CD8-positive, alpha-beta memory T cell (primary cell): ENCODE data around the gene GH2. TPM values are rescaled to one million over a fixed set of nuclear protein-coding genes. Genes with fewer than 3 reads are reported as not detected.
"Not testable (repeated sequence)": the region's sequence is repeated elsewhere in the genome, so short reads cannot be mapped to it uniquely, and the experiment has no call there.

ENCODE experiments used
- CTCF ChIA-PET: fragments of 350-600 bp; sonication (Branson Sonifier 250); formaldehyde crosslinking; loops from one replicate; lab custom pipeline; 2021; ENCODE audit warnings: antibody characterized with exemption; lab: Charles Lee
- POLR2A ChIA-PET: fragments of 350-600 bp; sonication (Branson Sonifier 250); formaldehyde crosslinking; loops from one replicate; lab custom pipeline; 2021; ENCODE audit warnings: antibody characterized with exemption; lab: Charles Lee
- DNase-seq, 5 donors: peaks; one replicate each; pipeline versions ENCODE4 v3.0.0 to v3.0.0-alpha.2; 2020 to 2022; ENCODE audit warnings: mixed read lengths in 1 of 5
- H3K27ac ChIP-seq: one replicate; pipeline ENCODE4 v1.7.0; 2013; ENCODE audit warnings: low read depth, mild to moderate bottlenecking, low read length, moderate library complexity
- H3K27me3 ChIP-seq: 2 replicates; pipeline ENCODE4 v1.7.0; 2013; ENCODE audit warnings: low read length, mild to moderate bottlenecking; ENCODE audit not compliant: insufficient read depth, poor library complexity, severe bottlenecking
- H3K36me3 ChIP-seq: 2 replicates; pipeline ENCODE4 v1.7.0; 2013; ENCODE audit warnings: mild to moderate bottlenecking, low read length, moderate library complexity; ENCODE audit not compliant: insufficient read depth
- H3K4me1 ChIP-seq: 2 replicates; pipeline ENCODE4 v1.7.0; 2013; ENCODE audit warnings: mild to moderate bottlenecking, low read length, moderate library complexity; ENCODE audit not compliant: insufficient read depth
- H3K4me3 ChIP-seq: 2 replicates; pipeline ENCODE4 v1.7.0; 2013; ENCODE audit warnings: mild to moderate bottlenecking, low read length
- H3K9me3 ChIP-seq: 2 replicates; pipeline ENCODE4 v1.7.0; 2013; ENCODE audit warnings: mild to moderate bottlenecking, low read length
- H3K27ac Mint-ChIP-seq, 8 donors: one replicate each; pipeline ENCODE4 v1.8.0; 2020 to 2021; ENCODE audit warnings: mixed read lengths in 8 of 8, mild to moderate bottlenecking in 6 of 8, inconsistent platforms in 3 of 8, moderate library complexity in 3 of 8
- H3K27me3 Mint-ChIP-seq, 2 donors: one replicate each; pipeline ENCODE4 v1.8.0; 2020 to 2021; ENCODE audit warnings: mixed read lengths in 2 of 2, mild to moderate bottlenecking in 1 of 2, moderate library complexity in 1 of 2
- H3K36me3 Mint-ChIP-seq, 3 donors: one replicate each; pipeline ENCODE4 v1.8.0; 2020 to 2021; ENCODE audit warnings: mixed read lengths in 3 of 3, inconsistent platforms in 1 of 3, mild to moderate bottlenecking in 1 of 3
- H3K4me1 Mint-ChIP-seq, 3 donors: one replicate each; pipeline ENCODE4 v1.8.0; 2020 to 2021; ENCODE audit warnings: mixed read lengths in 3 of 3, inconsistent platforms in 1 of 3, mild to moderate bottlenecking in 1 of 3
- H3K4me3 Mint-ChIP-seq, 7 donors: one replicate each; pipeline ENCODE4 v1.8.0; 2020 to 2021; ENCODE audit warnings: mixed read lengths in 7 of 7, mild to moderate bottlenecking in 6 of 7, moderate library complexity in 4 of 7, inconsistent platforms in 2 of 7
- H3K9me3 Mint-ChIP-seq, 5 donors: one replicate each; pipeline ENCODE4 v1.8.0; 2020 to 2022; ENCODE audit warnings: mixed read lengths in 5 of 5, mild to moderate bottlenecking in 3 of 5, moderate library complexity in 2 of 5, inconsistent platforms in 1 of 5
- polyA plus RNA-seq: library from polyadenylated mRNA; unstranded; fragments of 300-500 nt; fragmentation: Illumina TruSeq; gene quantifications from one replicate; pipeline ENCODE4 v1.2.3, GENCODE V29; 2021
- total RNA-seq, 2 experiments: library from RNA; stranded (reverse); gene quantifications; one replicate each; pipeline ENCODE4 v1.2.3, GENCODE V29; 2021

The GH2 gene
- total and polyA plus RNA-seq, 3 experiments from 2014 or later, result not detected

- DNase-seq, result no peak
- Mint-ChIP-seq H3K4me1 (peaks cover 6 to 10% (median 10%) of the 10 kb centered on the region in 3 donors), H3K27me3 (peaks cover 0 to 3% of the 10 kb centered on the region in 2 donors), H3K9me3 (no peaks in the 10 kb centered on the region), H3K4me3 (no peak overlapping the region), H3K36me3 (no peaks in the 10 kb centered on the region), H3K27ac (no peak overlapping the region)
- Histone ChIP-seq H3K4me1 (peaks cover 8% of the 10 kb centered on the region), H3K4me3 (no peak overlapping the region), H3K36me3 (no peaks in the 10 kb centered on the region), H3K27ac (no peak overlapping the region), H3K9me3 (no peaks in the 10 kb centered on the region), H3K27me3 (no peaks in the 10 kb centered on the region)
- ChIA-PET POLR2A (interaction anchor here (2.5 kb wide), 1 partner anchor 108 kb away, joined by 13 read pairs; no protein-coding TSS in a partner anchor), CTCF (interaction anchor here (1.0 to 15.5 kb wide), 10 partner anchors 13 to 214 kb away, joined by 3 to 212 read pairs (median 12); partner anchors contain the start of genes ERN1 and ICAM2)
Measured at GRCh38 chr17:63917646-63918045, 35.9 kb upstream of the GH2 start.

- not testable (repeated sequence) for H3K4me3 Mint-ChIP-seq, H3K36me3 Mint-ChIP-seq, H3K4me3 ChIP-seq, H3K36me3 ChIP-seq, H3K4me1 ChIP-seq, H3K27ac Mint-ChIP-seq, H3K27me3 ChIP-seq, H3K9me3 ChIP-seq, H3K27me3 Mint-ChIP-seq, H3K9me3 Mint-ChIP-seq, H3K27ac ChIP-seq, DNase-seq
- POLR2A ChIA-PET, result interaction anchor here (2.5 kb wide), 1 partner anchor 108 kb away, joined by 13 read pairs; no protein-coding TSS in a partner anchor
- H3K4me1 Mint-ChIP-seq, result peaks cover 6 to 10% (median 10%) of the 10 kb centered on the region in 3 donors
- CTCF ChIA-PET, result interaction anchor here (1.0 to 15.5 kb wide), 7 partner anchors 12 to 215 kb away, joined by 3 to 212 read pairs (median 18); partner anchors contain the start of genes ERN1 and ICAM2
Measured at GRCh38 chr17:63917206-63917605, 35.5 kb upstream of the GH2 start.

DNA sequence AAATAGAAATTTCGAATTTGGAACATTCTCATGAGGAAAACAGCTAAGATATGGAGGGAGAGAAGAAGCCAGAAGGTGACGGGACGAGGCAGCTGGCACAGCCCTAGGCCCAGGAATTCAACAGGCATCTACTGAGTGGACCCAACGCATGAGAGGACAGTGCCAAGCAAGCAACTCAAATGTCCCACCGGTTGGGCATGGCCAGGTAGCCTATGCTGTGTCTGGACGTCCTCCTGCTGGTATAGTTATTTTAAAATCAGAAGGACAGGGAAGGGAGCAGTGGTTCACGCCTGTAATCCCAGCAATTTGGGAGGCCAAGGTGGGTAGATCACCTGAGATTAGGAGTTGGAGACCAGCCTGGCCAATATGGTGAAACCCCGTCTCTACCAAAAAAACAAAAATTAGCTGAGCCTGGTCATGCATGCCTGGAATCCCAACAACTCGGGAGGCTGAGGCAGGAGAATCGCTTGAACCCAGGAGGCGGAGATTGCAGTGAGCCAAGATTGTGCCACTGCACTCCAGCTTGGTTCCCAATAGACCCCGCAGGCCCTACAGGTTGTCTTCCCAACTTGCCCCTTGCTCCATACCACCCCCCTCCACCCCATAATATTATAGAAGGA lies 34.9 kb upstream of the GH2 start:
- H3K27me3 ChIP-seq, result no peaks in the 10 kb centered on the region
- no peaks in the 10 kb centered on the region for H3K9me3 ChIP-seq
- no peak overlapping the region for H3K27ac ChIP-seq
- no peak overlapping the region for H3K4me3 ChIP-seq
- DNase-seq, result no peak
- POLR2A ChIA-PET, result no interaction called here
- CTCF ChIA-PET, result interaction anchor here (1.2 to 15.5 kb wide), 6 partner anchors 12 to 217 kb away, joined by 3 to 212 read pairs (median 8); partner anchors contain the start of gene ICAM2
- Mint-ChIP-seq H3K27me3 (peaks cover 0 to 3% of the 10 kb centered on the region in 2 donors), H3K27ac (no peak overlapping the region), H3K9me3 (no peaks in the 10 kb centered on the region), H3K36me3 (no peaks in the 10 kb centered on the region), H3K4me1 (peaks cover 6 to 10% (median 10%) of the 10 kb centered on the region in 3 donors), H3K4me3 (no peak overlapping the region)
- peaks cover 8% of the 10 kb centered on the region for H3K4me1 ChIP-seq
- no peaks in the 10 kb centered on the region for H3K36me3 ChIP-seq

DNA sequence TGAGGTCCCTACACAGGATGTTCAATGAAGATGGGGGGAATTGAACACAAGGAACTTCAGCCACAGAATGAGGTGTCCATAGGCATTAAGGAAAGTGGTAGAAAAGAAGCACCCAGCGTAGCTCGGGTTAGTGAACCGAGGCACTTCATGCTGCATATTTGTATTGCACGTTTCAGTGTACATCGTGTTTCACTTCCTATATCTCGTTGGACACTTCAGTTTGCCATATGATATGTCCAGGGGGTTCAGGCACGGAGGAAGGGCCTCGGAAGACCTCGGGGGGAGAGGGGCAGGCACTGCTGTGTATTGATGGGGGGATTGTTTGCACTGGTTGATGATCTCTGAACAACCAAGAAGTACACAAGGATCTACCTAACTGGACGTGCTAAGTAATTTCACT lies 34.0 kb upstream of the GH2 start:
- H3K4me3 Mint-ChIP-seq, POLR2A ChIA-PET: not testable (repeated sequence)
- peaks cover 8 to 10% (median 10%) of the 10 kb centered on the region in 3 donors for H3K4me1 Mint-ChIP-seq

DNA sequence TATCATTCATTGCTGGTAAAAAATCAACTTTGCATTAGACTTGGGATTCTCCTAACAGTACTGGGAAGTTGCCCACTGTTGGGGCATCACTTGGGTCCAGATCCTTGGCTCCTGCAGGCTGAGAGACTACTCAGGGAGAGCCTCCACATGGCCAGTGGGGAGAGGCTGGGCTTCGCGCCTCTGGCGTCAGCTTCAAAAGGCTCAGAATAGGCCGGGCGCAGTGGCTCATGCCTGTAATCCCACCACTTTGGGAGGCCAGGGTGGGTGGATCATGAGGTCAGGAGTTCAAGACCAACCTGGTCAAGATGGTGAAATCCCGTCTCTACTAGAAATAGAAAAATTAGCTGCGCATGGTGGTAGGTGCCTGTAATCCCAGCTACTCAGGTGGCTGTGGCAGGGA lies 32.7 kb upstream of the GH2 start:
- Histone ChIP-seq H3K9me3 (no peaks in the 10 kb centered on the region), H3K27ac (no peak overlapping the region), H3K4me1 (peaks cover 6% of the 10 kb centered on the region), H3K4me3 (no peak overlapping the region), H3K27me3 (no peaks in the 10 kb centered on the region), H3K36me3 (no peaks in the 10 kb centered on the region)
- POLR2A ChIA-PET, result no interaction called here
- Mint-ChIP-seq H3K4me1 (peaks cover 6 to 7% (median 6%) of the 10 kb centered on the region in 3 donors), H3K27me3 (peaks cover 1 to 3% of the 10 kb centered on the region in 2 donors), H3K9me3 (no peaks in the 10 kb centered on the region), H3K27ac (no peak overlapping the region), H3K36me3 (no peaks in the 10 kb centered on the region), H3K4me3 (no peak overlapping the region)
- CTCF ChIA-PET, result interaction anchor here (2.8 to 15.5 kb wide), 2 partner anchors 113 to 219 kb away, joined by 11 to 212 read pairs; no protein-coding TSS in a partner anchor
- DNase-seq, result no peak

More for the DNA sequence above, 34.0 kb upstream of the GH2 start:
- CTCF ChIA-PET, result interaction anchor here (1.2 to 15.5 kb wide), 4 partner anchors 14 to 218 kb away, joined by 3 to 212 read pairs (median 7); partner anchors contain the start of gene ICAM2
- H3K9me3 ChIP-seq, H3K27me3 Mint-ChIP-seq, H3K9me3 Mint-ChIP-seq, DNase-seq, H3K4me3 ChIP-seq, H3K27ac ChIP-seq, H3K27me3 ChIP-seq, H3K36me3 ChIP-seq, H3K27ac Mint-ChIP-seq, H3K4me1 ChIP-seq, H3K36me3 Mint-ChIP-seq: not testable (repeated sequence)

- Mint-ChIP-seq H3K36me3 (no peaks in the 10 kb centered on the region), H3K4me3 (no peak overlapping the region), H3K27me3 (peaks cover 0 to 1% of the 10 kb centered on the region in 2 donors), H3K9me3 (no peaks in the 10 kb centered on the region), H3K27ac (peak overlapping the region in 1 of 8 donors; percentile 17), H3K4me1 (peaks cover 0 to 2% (median 0%) of the 10 kb centered on the region in 3 donors)
- Histone ChIP-seq H3K9me3 (no peaks in the 10 kb centered on the region), H3K27ac (no peak overlapping the region), H3K4me1 (no peaks in the 10 kb centered on the region), H3K36me3 (no peaks in the 10 kb centered on the region), H3K27me3 (no peaks in the 10 kb centered on the region), H3K4me3 (no peak overlapping the region)
- DNase-seq, result peak; percentile 51 to 75 (median 58)
- ChIA-PET POLR2A (interaction anchor here (0.6 kb wide), 2 partner anchors 118 to 187 kb away, joined by 3 to 10 read pairs; no protein-coding TSS in a partner anchor), CTCF (interaction anchor here (0.8 to 15.5 kb wide), 16 partner anchors 8 to 369 kb away, joined by 3 to 212 read pairs (median 6); partner anchors contain the start of gene GH1)
Measured at GRCh38 chr17:63911657-63912100, 29.9 kb upstream of the GH2 start.

DNA sequence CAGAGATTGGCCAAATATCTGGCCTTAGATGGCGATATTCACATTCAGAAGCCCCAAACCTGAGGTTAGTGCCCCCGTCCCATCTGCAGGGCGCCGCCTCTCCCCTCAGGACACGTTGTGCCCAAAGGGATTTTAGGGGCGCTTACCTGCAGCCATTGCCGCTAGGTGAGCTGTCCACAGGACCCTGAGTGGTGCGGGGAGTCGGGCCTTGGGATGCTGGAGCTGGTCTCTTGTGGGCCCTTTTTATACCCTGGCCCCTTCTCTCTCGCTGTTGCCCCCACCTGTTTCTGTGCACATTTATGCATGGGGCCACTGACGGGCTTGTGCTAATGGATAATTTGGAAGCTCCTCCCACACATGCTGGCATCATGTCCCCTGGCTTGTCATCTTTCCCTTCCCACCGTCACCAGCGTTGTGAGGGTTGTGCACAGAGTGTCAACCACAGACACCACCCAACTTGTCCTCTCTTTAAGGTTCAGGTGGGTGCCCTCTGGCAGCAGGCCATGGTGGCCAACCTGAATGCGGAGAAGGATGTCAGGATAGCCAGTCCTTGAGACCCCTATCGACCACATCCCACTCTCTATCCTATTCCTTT lies 29.4 kb upstream of the GH2 start, which contains the start of gene CSHL1:
Gene CSHL1 (minus strand): TSS at position 218 of the 595 bp plus-strand sequence. CDS start 62 bp downstream, at position 156.
- no peaks in the 10 kb centered on the region for H3K36me3 Mint-ChIP-seq
- H3K27me3 Mint-ChIP-seq, result peaks cover 0 to 1% of the 10 kb centered on the region in 2 donors
- DNase-seq, result no peak
- no peaks in the 10 kb centered on the region for H3K36me3 ChIP-seq
- no peak within 1 kb of the TSS for H3K4me3 ChIP-seq
- peaks cover 0 to 2% (median 0%) of the 10 kb centered on the region in 3 donors for H3K4me1 Mint-ChIP-seq
- ChIA-PET POLR2A (no interaction called here), CTCF (interaction anchor here (0.7 to 15.5 kb wide), 14 partner anchors 8 to 369 kb away, joined by 3 to 212 read pairs (median 6); partner anchors contain the start of gene GH1)
- no peaks in the 10 kb centered on the region for H3K27me3 ChIP-seq
- H3K27ac ChIP-seq, result no peak within 1 kb of the TSS
- no peaks in the 10 kb centered on the region for H3K4me1 ChIP-seq
- no peak within 1 kb of the TSS for H3K4me3 Mint-ChIP-seq
- H3K9me3 Mint-ChIP-seq, result no peaks in the 10 kb centered on the region
- H3K9me3 ChIP-seq, result no peaks in the 10 kb centered on the region
- peak within 1 kb of the TSS in 1 of 8 donors; percentile 17 for H3K27ac Mint-ChIP-seq
